Measurements from ENCODE around the gene NADSYN1. TPM values are rescaled to one million over a fixed set of nuclear protein-coding genes. Genes with fewer than 3 reads are reported as not detected.
A peak's percentile ranks its signal among the peaks of the same experiment; 100 is the strongest.

Gene NADSYN1
- total and polyA plus RNA-seq, 5 experiments from 2014 or later: 24.0 to 197 (median 29.1) TPM

GRCh38 chr11:71435278-71435951, 17.6 kb upstream of the NADSYN1 start:
- peaks cover 0 to 33% (median 15%) of the 10 kb centered on the region in 3 donors for H3K36me3 Mint-ChIP-seq
- no peak for ATAC-seq
- H3K27ac Mint-ChIP-seq: no peak overlapping the region
- POLR2A ChIA-PET: no interaction called here
- no peaks in the 10 kb centered on the region for H3K9me3 Mint-ChIP-seq
- peaks cover 0 to 2% (median 0%) of the 10 kb centered on the region in 4 donors for H3K4me1 Mint-ChIP-seq
- no peak overlapping the region for H3K4me3 Mint-ChIP-seq
- no peak for DNase-seq
- no peaks in the 10 kb centered on the region for H3K27me3 Mint-ChIP-seq

- Mint-ChIP-seq H3K4me3 (no peak overlapping the region), H3K27me3 (no peaks in the 10 kb centered on the region), H3K4me1 (peaks cover 0 to 2% (median 0%) of the 10 kb centered on the region in 4 donors), H3K36me3 (peaks cover 0 to 43% (median 19%) of the 10 kb centered on the region in 3 donors), H3K9me3 (no peaks in the 10 kb centered on the region), H3K27ac (no peak overlapping the region)
- ATAC-seq (no peak), DNase-seq (no peak)
- POLR2A ChIA-PET: no interaction called here
These were observed 16.1 kb upstream of the NADSYN1 start for GRCh38 chr11:71436861-71437260.

- no peak for DNase-seq
- POLR2A ChIA-PET: no interaction called here
- Mint-ChIP-seq H3K27me3 (no peaks in the 10 kb centered on the region), H3K27ac (no peak overlapping the region), H3K9me3 (no peaks in the 10 kb centered on the region), H3K36me3 (peaks cover 0 to 47% (median 22%) of the 10 kb centered on the region in 3 donors), H3K4me3 (no peak overlapping the region), H3K4me1 (peaks cover 0 to 2% (median 0%) of the 10 kb centered on the region in 4 donors)
- ATAC-seq: no peak
These were observed 15.6 kb upstream of the NADSYN1 start for GRCh38 chr11:71437399-71437798.

- Mint-ChIP-seq H3K36me3 (peaks cover 0 to 51% (median 24%) of the 10 kb centered on the region in 3 donors), H3K4me1 (peaks cover 0 to 2% (median 0%) of the 10 kb centered on the region in 4 donors), H3K27ac (peak overlapping the region in 1 of 10 donors; percentile 37), H3K9me3 (no peaks in the 10 kb centered on the region), H3K4me3 (no peak overlapping the region), H3K27me3 (no peaks in the 10 kb centered on the region)
- POLR2A ChIA-PET: no interaction called here
- ATAC-seq (no peak), DNase-seq (no peak)
These were observed 15.1 kb upstream of the NADSYN1 start for GRCh38 chr11:71437879-71438278.

GRCh38 chr11:71438650-71439049, 14.4 kb upstream of the NADSYN1 start:
- no peaks in the 10 kb centered on the region for H3K27me3 Mint-ChIP-seq
- H3K36me3 Mint-ChIP-seq: peaks cover 0 to 58% (median 24%) of the 10 kb centered on the region in 3 donors
- H3K4me3 Mint-ChIP-seq: no peak overlapping the region
- H3K27ac Mint-ChIP-seq: no peak overlapping the region
- H3K4me1 Mint-ChIP-seq: peaks cover 0 to 2% (median 0%) of the 10 kb centered on the region in 4 donors
- H3K9me3 Mint-ChIP-seq: no peaks in the 10 kb centered on the region
- POLR2A ChIA-PET: interaction anchor here (1.0 kb wide), 1 partner anchor 9 kb away, joined by 3 read pairs; the partner anchor contains the start of gene DHCR7
- no peak for DNase-seq
- ATAC-seq: no peak

DNA sequence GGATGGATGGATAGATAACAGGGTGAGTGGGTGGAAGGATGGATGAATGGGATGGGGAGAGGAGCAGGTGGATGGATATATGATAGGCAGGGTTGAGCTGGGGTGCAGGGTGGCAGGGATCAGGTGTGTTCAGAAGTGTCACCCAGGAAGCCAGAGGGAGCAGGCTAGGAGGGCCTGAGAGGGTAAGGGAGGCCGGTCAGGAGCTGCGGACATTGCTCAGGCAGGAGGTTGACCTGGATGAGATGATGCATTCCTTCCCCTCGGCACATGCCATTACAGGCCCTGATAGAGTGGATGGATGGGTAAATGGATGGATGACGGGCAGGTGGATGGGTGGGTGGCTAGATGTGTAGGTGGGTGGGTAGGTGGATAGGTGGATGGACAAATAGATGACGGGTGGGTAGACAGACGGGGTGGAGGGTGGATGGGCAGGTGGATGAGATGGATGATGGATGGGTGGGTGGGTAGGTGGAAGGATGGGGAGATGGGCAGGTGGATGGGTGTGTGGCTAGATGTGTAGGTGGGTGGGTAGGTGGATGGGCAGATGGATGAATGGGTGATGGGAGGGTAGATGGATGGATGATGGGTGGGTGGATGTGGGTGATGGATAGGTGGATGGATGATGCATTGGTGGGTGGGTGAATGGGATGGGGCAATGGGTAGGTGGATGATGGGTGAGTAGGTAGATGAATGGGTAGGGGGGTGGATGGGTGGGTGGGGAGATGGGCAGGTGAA, 12.8 kb upstream of the NADSYN1 start:
- POLR2A ChIA-PET: no interaction called here
- Mint-ChIP-seq H3K4me3 (no peak overlapping the region), H3K9me3 (no peaks in the 10 kb centered on the region), H3K36me3 (peaks cover 0 to 63% (median 24%) of the 10 kb centered on the region in 3 donors), H3K27me3 (no peaks in the 10 kb centered on the region), H3K4me1 (peaks cover 0 to 8% (median 0%) of the 10 kb centered on the region in 4 donors), H3K27ac (peak overlapping the region in 1 of 10 donors; percentile 73)
- DNase-seq: no peak
- ATAC-seq: no peak

GRCh38 chr11:71441251-71441650, 11.8 kb upstream of the NADSYN1 start:
- ATAC-seq (no peak), DNase-seq (no peak)
- peaks cover 0 to 6% (median under 1%) of the 10 kb centered on the region in 9 donors for H3K9me3 Mint-ChIP-seq
- H3K27ac Mint-ChIP-seq: no peak overlapping the region
- peaks cover 0 to 11% (median 0%) of the 10 kb centered on the region in 4 donors for H3K4me1 Mint-ChIP-seq
- peaks cover 6 to 67% (median 32%) of the 10 kb centered on the region in 3 donors for H3K36me3 Mint-ChIP-seq
- POLR2A ChIA-PET: no interaction called here
- H3K27me3 Mint-ChIP-seq: no peaks in the 10 kb centered on the region
- H3K4me3 Mint-ChIP-seq: no peak overlapping the region

- H3K27me3 Mint-ChIP-seq: no peaks in the 10 kb centered on the region
- POLR2A ChIA-PET: no interaction called here
- H3K4me3 Mint-ChIP-seq: no peak overlapping the region
- peaks cover 1 to 11% (median 5%) of the 10 kb centered on the region in 4 donors for H3K4me1 Mint-ChIP-seq
- H3K27ac Mint-ChIP-seq: peak overlapping the region in 1 of 10 donors; percentile 19
- peaks cover 0 to 7% (median 2%) of the 10 kb centered on the region in 9 donors for H3K9me3 Mint-ChIP-seq
- DNase-seq: no peak
- no peak for ATAC-seq
- H3K36me3 Mint-ChIP-seq: peaks cover 13 to 67% (median 39%) of the 10 kb centered on the region in 3 donors
These were observed 10.9 kb upstream of the NADSYN1 start for GRCh38 chr11:71442123-71442522.

DNA sequence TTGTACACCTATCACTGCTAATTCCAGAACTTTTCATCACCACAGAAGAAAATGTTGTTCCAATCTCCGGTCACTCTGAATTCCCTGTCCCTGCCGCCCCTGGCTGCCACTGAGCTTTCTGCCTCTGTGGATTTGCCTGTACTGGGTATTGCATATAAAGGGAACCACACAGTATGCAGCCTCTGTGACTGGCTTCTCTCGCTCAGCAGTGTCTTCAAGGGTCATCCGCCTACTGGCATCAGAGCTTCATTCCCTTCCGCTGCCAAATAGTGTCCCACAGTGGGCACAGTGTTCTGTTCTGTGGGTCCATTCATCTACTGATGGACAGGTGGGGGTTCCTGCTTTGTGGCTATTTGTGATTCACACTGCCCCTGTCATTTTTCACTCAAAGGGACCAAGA, 10.1 kb upstream of the NADSYN1 start:
- POLR2A ChIA-PET: no interaction called here
- H3K27me3 Mint-ChIP-seq: no peaks in the 10 kb centered on the region
- DNase-seq (no peak), ATAC-seq (no peak)
- H3K27ac Mint-ChIP-seq: no peak overlapping the region
- peaks cover 13 to 64% (median 36%) of the 10 kb centered on the region in 3 donors for H3K36me3 Mint-ChIP-seq
- no peak overlapping the region for H3K4me3 Mint-ChIP-seq
- H3K4me1 Mint-ChIP-seq: peaks cover 6 to 15% (median 12%) of the 10 kb centered on the region in 4 donors
- peaks cover 0 to 7% (median 2%) of the 10 kb centered on the region in 9 donors for H3K9me3 Mint-ChIP-seq

GRCh38 chr11:71443736-71444445, 9.1 kb upstream of the NADSYN1 start:
- no peak overlapping the region for H3K4me3 Mint-ChIP-seq
- POLR2A ChIA-PET: no interaction called here
- no peaks in the 10 kb centered on the region for H3K27me3 Mint-ChIP-seq
- peaks cover 0 to 7% (median 2%) of the 10 kb centered on the region in 9 donors for H3K9me3 Mint-ChIP-seq
- peaks cover 13 to 59% (median 34%) of the 10 kb centered on the region in 3 donors for H3K36me3 Mint-ChIP-seq
- peaks cover 6 to 16% (median 14%) of the 10 kb centered on the region in 4 donors for H3K4me1 Mint-ChIP-seq
- no peak for DNase-seq
- ATAC-seq: no peak
- H3K27ac Mint-ChIP-seq: no peak overlapping the region

DNA sequence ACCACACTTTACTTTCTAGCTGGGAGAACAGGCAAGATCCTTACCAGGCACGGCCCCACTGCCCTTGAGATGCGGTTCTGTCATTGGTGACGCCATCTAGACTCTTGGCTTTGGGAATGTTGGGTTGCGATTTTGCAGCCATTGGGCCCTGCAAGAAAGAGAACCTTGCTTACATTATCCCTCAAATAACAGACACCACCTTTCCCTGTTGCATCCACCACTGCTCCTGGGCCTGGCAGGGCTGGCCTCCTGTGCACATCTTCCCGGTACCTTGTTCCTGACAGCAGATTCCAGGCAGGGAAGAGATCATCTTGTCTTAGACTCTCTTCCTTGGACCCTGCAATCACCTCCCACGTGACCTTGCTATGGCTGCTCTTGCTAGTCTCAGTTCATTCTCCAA, 8.2 kb upstream of the NADSYN1 start:
- POLR2A ChIA-PET: no interaction called here
- H3K4me3 Mint-ChIP-seq: no peak overlapping the region
- H3K9me3 Mint-ChIP-seq: peaks cover 0 to 7% (median 2%) of the 10 kb centered on the region in 9 donors
- H3K36me3 Mint-ChIP-seq: peaks cover 13 to 54% (median 33%) of the 10 kb centered on the region in 3 donors
- peaks cover 14 to 25% (median 21%) of the 10 kb centered on the region in 4 donors for H3K4me1 Mint-ChIP-seq
- no peaks in the 10 kb centered on the region for H3K27me3 Mint-ChIP-seq
- peak overlapping the region in 1 of 10 donors; percentile 1 for H3K27ac Mint-ChIP-seq
- ATAC-seq: no peak
- no peak for DNase-seq

GRCh38 chr11:71446150-71446549, 6.9 kb upstream of the NADSYN1 start:
- Mint-ChIP-seq H3K4me3 (peak overlapping the region in 8 of 10 donors; percentile 18 to 86 (median 50)), H3K36me3 (peaks cover 13 to 40% (median 28%) of the 10 kb centered on the region in 3 donors), H3K9me3 (peaks cover 0 to 7% (median 2%) of the 10 kb centered on the region in 9 donors), H3K27me3 (no peaks in the 10 kb centered on the region), H3K27ac (peak overlapping the region in 2 of 10 donors; percentile 30 to 75), H3K4me1 (peaks cover 20 to 35% (median 27%) of the 10 kb centered on the region in 4 donors)
- ATAC-seq: no peak
- DNase-seq: no peak
- POLR2A ChIA-PET: interaction anchor here (0.7 kb wide), 1 partner anchor 106 kb away, joined by 8 read pairs; no protein-coding TSS in a partner anchor

Data from naive thymus-derived CD8-positive, alpha-beta T cell (primary cell).